Lower leg skin (tissue), 4 donors: ENCODE measurements around the gene SORBS2. TPM values are rescaled to one million over a fixed set of nuclear protein-coding genes. Genes with fewer than 3 reads are reported as not detected.
A peak's percentile ranks its signal among the peaks of the same experiment; 100 is the strongest.

Source experiments
- DNase-seq, 2 donors: peaks; one replicate each; pipeline ENCODE4 v3.0.0-alpha.2; 2019; ENCODE audit warnings: low spot score in 2 of 2
- H3K4me3 ChIP-seq: fragments of 200-600 bp; sonication (generic); 2 replicates; pipeline ENCODE4 v1.5.1; 2017; ENCODE audit warnings: mild to moderate bottlenecking, low read depth; ENCODE audit not compliant: poor library complexity, severe bottlenecking
- POLR2A ChIP-seq, 2 donors: fragments of 450-650 bp; IDR thresholded peaks; one replicate each; pipeline ENCODE4 v1.6.1; 2016 to 2017; ENCODE audit warnings: antibody characterized with exemption in 2 of 2, mild to moderate bottlenecking in 1 of 2, moderate library complexity in 1 of 2
- WGBS, 2 donors: methylation state at CpG; one replicate each; pipeline ENCODE4 v1.1.5; 2018; 5-methylcytosine and 5-hydroxymethylcytosine counted together
- intact Hi-C: fragments of 100-400 bp; cut with DNase I; formaldehyde crosslinking; loops from one replicate; pipeline ENCODE4 v1.15.0; 2023; ENCODE audit warnings: low total_unique reads
- total RNA-seq, 4 donors: library from RNA; depleted of rRNA; stranded (reverse); fragments of >200 nt; gene quantifications; one replicate each; pipeline ENCODE4 v1.1.0, GENCODE V29; 2016
- TF ChIP-seq, protein P1 (sequence below), 3 donors: fragments of 450-650 bp; IDR thresholded peaks; one replicate each; pipeline ENCODE4 v1.5.1; 2016; ENCODE audit warnings: antibody characterized with exemption in 3 of 3, mild to moderate bottlenecking in 3 of 3, moderate library complexity in 2 of 3

SORBS2 gene
- total RNA-seq, 4 donors from 2014 or later, result 10.5 to 34.7 (median 20.6) TPM

DNA sequence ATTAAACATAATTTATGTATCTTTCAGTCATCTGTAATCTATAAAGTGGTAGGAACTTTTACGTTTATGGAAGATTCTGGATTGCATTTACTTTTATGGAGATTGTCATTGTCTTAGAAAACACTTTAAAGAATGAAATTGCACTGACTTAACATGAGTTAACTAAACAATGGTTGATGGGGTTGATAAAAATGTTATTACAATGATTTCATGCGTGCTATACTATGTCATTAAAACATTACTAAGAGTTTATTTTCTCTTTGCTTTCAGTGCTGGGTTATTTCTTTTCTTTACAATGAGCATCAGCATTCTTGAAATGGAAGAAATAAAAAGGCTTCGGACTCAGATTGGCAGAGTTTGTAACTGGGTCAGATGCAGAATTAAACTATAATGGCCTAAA, 209.6 kb downstream of the SORBS2 start:
- DNase-seq, result no peak
- 84 to 85% methylated on average over 3 of the region's 3 CpGs for WGBS, 2 donors
- intact Hi-C loops, result loop anchor here (10.0 kb wide), 1 partner anchor 128 kb away; the partner anchor contains the start of gene CCDC110
- no peak overlapping the region for H3K4me3 ChIP-seq
- TF ChIP-seq, protein P1, sequence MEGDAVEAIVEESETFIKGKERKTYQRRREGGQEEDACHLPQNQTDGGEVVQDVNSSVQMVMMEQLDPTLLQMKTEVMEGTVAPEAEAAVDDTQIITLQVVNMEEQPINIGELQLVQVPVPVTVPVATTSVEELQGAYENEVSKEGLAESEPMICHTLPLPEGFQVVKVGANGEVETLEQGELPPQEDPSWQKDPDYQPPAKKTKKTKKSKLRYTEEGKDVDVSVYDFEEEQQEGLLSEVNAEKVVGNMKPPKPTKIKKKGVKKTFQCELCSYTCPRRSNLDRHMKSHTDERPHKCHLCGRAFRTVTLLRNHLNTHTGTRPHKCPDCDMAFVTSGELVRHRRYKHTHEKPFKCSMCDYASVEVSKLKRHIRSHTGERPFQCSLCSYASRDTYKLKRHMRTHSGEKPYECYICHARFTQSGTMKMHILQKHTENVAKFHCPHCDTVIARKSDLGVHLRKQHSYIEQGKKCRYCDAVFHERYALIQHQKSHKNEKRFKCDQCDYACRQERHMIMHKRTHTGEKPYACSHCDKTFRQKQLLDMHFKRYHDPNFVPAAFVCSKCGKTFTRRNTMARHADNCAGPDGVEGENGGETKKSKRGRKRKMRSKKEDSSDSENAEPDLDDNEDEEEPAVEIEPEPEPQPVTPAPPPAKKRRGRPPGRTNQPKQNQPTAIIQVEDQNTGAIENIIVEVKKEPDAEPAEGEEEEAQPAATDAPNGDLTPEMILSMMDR (IDR thresholded peaks at IDR 0.05), result no peak
- TF ChIP-seq POLR2A (IDR thresholded peaks at IDR 0.05), result no peak

DNA sequence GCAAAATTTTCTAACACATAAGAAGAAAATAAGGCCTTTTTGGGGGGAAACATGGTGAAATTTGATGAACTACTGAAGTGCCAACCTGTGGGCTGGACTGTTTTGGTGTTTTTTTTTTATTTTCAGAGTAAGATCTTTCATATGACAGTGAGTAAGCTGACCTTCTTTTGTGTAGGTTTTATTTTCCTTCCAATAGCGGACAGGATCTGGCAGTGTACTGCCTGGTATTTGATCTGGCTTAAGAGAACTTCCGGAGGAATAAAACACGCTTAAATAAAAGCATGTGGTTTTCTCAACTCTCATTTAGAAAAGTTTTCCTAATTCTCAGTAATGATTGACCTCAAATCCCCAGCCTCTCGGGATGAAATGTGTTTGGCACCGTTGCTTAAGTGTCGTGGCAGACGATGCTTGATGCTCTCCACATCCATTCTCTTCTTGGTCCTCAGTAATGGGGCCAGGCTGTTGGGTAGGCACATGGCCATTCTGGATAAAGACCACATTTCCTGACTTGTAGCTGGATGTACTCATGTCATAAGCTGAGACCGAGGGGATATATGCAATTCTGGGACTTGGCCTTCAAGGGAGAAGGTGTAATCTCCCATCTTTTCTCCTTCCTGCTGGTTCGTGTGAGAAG, 211.1 kb downstream of the SORBS2 start:
- TF ChIP-seq, protein P1 (IDR thresholded peaks at IDR 0.05), result no peak
- TF ChIP-seq POLR2A (IDR thresholded peaks at IDR 0.05), result no peak
- intact Hi-C loops, result loop anchor here (10.0 kb wide), 1 partner anchor 126 kb away; the partner anchor contains the start of gene CCDC110
- no peak overlapping the region for H3K4me3 ChIP-seq
- WGBS, 2 donors, result 65 to 70% methylated on average over 9 of the region's 9 CpGs
- DNase-seq, result no peak

DNA sequence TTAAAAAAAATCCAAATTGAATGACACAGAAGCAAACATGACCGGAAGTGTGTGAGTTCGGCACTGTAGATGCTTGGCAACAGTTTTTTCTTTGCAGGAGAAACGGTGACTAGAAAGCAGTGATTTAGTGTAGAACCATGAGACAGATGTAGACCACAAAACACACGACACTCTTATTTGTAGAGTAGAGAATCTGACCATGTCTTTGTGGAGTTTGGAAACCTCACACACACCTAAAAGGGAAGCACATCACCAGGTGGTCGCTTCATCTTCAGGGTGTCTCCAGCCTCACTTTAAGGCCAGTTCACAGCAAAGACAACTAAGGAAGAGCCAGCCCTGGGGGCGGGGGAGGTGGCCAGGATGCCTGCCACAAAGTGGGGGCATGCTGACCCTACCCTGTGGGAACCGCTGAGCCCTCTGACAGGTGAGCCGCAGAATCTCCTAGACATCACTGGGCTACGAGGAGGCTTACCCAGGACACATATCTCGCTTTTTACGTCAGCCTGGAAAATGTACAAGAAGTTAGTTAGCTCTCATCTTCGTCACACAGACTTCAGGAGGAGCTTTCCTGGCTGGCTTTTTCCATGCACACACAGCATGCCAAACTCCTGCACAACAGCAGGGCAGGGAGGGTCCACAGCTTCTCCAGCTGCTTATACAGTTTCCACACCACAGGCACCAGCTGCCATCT, 212.3 kb downstream of the SORBS2 start:
- WGBS, 2 donors, result 78 to 79% methylated on average over 12 of the region's 12 CpGs
- TF ChIP-seq, protein P1 (IDR thresholded peaks at IDR 0.05), result no peak
- TF ChIP-seq POLR2A (IDR thresholded peaks at IDR 0.05), result no peak
- DNase-seq, result no peak
- no peak overlapping the region for H3K4me3 ChIP-seq
- intact Hi-C loops, result loop anchor here (10.0 kb wide), 1 partner anchor 125 kb away; the partner anchor contains the start of gene CCDC110

DNA sequence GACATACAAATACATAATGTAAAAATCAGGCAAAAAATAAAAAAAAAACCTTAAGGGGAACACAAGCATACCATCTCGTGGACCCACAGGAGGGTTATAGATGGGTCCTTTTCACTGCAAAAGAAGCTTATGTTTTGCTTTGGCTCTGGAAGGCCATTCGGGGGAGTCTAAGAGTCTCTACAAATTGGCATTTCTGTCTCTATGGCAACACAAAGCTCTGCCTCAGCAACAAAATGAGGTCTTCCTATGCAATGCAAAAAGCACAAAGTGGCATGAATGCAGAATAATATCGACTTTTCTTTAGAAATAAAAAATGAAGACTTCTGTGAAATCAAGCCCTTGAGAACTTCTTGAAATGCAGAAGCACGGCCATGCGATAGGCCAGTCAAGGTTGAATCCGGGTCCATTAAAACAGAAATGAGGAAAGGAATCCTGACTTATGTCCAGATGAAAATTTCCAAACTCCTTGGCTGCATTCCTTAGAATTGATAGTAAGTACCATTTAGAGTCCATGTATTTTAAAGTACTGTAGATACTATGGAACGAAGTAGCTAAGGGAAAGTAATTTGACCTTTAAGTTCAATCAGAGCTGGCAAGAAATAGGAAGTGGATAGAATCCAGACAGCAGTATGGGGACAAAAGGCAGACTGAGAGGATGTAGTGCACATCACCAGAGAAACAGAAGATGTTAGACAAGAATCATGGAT, 213.0 kb downstream of the SORBS2 start:
- intact Hi-C loops, result no loop called here
- H3K4me3 ChIP-seq, result no peak overlapping the region
- DNase-seq, result no peak
- TF ChIP-seq, protein P1 (IDR thresholded peaks at IDR 0.05), result no peak
- no peak for TF ChIP-seq POLR2A (IDR thresholded peaks at IDR 0.05)
- WGBS, 2 donors, result 78 to 82% methylated on average over 7 of the region's 7 CpGs

DNA sequence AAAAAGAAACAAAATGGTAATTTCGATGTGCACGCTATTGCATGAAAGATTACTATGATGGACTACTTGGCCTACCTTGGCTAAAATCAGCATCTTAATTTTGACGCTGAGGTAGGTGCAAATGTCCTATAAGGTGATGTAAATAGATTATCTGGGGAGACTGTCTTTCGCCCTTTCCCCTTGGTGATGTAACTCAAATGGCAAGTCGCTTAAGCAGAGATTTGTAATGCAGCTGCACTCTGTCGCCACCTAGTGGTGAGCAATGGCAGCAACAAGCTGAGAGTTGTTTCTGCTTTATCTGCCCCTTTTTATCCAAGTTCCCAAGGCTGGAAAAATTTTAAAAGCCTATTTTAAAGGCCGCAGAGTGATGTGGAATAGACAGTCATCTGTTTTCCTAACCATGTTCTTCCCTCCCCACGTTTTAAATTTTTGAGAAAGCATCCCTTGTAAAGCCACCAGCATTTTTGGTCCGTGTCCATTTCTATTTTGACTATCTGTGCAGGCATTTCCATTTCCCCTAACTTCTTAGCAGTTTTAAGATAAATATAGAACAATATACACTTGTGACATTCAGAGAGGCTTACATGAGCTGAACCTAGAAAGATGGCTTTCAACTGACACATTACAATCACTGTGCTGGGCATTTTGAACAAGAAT, 214.3 kb downstream of the SORBS2 start:
- intact Hi-C loops, result no loop called here
- H3K4me3 ChIP-seq, result no peak overlapping the region
- TF ChIP-seq POLR2A (IDR thresholded peaks at IDR 0.05), result no peak
- TF ChIP-seq, protein P1 (IDR thresholded peaks at IDR 0.05), result peak in 1 of 3 donors; percentile 89
- peak; percentile 64 to 91 for DNase-seq
- WGBS, 2 donors, result 31 to 33% methylated on average over 9 of the region's 9 CpGs
